IPS-11a (cell line): ENCODE results near the gene TMEM116.
"Not testable (repeated sequence)": the region's sequence is repeated elsewhere in the genome, so short reads cannot be mapped to it uniquely, and the experiment has no call there.

ENCODE experiments used
- H3K4me3 ChIP-seq: one replicate; pipeline ENCODE4 v1.5.1; 2013; ENCODE audit warnings: low read depth, low read length, control low read depth

Gene TMEM116

DNA sequence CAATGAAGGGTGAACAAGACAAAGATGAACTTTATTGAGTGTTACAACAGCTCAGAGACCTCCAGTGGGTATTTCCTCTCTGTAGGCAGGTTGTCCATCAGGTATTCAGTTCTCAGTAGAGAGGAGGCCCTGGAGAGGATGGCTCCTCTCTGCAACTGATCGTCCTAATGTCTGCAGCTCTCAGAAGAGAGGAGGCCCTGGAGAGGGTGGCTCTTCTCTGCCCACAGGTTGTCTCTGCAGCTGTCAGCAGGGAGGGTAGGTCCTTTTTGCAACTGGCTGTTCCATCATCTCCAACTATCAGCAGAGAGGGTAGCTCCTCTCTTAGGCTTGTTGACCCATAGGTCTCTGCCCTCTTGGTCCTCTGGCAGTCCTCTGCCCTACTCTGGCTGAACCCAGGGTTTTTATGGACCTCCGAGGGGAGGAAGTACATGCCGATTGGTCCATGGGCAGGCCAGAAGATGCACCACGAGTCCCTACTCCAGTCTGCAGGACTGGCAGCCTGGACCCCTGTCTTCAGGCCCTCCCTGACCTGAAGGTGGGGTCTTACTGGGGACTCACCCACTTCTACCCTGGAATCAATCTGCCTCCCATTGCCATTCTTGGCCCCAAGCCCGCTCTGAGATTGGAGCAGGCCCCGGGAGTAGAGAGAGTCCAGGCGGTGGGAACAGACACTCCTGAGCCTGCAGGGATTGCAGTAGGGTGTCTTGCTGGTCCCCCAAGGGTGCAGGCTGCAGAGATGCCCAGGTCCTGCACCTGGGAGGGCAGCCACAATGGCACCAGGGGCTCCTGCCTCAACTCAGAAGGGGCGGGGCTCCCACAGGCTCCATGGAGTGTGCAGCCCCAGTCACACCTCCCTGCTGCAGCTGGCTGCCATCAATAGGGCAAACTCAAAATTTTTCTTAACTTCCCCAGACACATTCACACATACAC, 2.3 kb downstream of the TMEM116 start:
- no peak overlapping the region for H3K4me3 ChIP-seq

DNA sequence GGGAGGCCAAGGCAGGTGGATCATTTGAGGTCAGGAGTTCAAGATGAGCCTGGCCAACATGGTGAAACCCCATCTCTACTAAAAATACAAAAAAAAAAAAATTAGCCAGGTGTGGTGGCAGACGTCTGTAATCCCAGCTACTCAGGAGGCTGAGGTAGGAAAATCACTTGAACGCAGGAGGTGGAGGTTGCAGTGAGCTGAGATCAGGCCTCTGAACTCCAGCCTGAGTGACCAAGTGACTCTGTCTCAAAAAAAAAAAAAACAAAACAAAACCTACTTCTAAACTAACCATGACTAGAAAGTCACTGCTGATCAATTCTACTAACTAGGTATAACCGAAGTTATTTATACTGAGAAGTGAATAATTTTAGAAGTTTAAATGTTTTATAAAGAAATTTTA, 3.4 kb downstream of the TMEM116 start:
- H3K4me3 ChIP-seq = not testable (repeated sequence)

DNA sequence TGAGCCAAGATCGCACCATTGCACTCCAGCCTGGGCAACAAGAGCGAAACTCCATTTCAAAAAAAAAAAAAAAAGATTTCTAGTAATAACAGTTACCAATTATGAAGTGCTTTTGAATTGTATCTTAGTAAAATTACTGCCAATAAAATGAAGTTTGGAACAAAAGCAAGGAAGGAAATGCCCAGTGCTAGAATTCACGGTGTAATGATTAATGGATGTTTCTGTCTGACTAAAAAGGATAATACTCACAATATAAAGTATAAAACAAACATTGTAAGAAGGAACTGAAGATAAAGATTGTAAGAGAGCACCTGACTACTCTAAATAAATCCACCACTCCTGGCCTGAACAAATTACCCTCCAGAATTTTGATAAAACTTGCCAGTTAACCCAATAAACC, 4.0 kb downstream of the TMEM116 start:
- no peak overlapping the region for H3K4me3 ChIP-seq

- no peak overlapping the region for H3K4me3 ChIP-seq
Observed at GRCh38 chr12:112007945-112008344, 5.0 kb downstream of the TMEM116 start.

DNA sequence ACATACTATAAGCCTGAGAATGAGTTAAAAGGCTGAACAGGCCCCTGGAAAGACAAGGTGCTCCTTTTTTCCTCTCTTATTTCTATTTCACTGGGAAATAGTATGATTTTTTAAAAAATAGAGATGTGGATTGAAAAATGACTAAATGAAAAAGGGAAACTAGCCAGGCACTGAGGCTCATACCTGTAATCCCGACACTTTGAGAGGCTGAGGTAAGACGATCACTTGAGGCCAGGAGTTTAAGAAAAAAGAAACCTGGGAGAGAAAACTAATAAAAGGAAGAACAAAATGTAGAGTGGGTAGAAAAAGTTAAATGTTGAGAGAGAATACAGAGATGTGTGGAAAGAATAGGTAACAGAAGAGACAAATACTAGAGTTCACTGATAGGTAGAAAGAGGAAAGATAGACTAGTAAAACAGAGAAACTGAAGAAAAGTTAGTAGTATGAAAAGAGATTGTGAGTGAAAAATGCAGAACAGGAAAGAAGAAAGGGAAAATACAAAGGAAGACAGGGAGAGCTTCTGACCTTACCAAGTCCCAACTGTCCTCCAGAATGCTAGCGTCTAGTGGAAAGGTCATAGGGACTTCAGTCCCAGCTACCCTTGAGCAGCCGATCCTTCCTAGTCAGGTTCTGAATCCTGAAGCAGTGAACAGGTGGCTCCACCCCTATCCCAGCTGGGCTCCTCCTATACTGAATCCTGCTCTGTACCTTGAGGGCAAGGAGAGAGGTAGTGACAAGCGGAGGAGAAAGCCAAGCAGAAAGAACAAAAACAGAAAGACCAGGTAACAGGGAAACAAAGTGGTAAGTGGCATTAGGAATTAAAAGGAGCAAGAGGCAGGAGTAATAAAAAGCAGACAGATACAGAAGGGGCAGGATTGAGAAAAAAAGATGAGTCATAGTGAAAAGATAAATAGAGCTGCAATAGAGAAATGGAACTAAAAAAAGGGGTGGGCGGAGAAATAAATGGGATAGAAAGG, 7.3 kb downstream of the TMEM116 start:
- no peak overlapping the region for H3K4me3 ChIP-seq

DNA sequence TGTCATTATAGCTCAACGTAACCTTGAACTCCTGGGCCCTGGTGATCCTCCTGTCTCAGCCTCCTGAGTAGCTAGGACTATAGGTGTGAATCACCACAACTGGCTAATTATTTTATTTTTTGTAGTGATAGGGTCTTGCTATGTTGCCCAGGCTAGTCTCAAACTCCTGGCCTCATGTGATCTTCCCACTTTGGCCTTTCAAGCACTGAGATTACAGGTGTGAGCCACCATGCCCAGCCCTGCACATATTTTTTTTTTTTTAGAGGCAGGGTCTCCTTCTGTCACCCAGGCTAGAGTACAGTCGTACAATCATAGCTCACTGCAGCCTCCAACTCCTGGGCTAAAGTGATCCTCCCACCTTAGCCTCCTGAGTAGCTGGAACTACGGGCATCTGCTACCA, 8.9 kb downstream of the TMEM116 start:
- H3K4me3 ChIP-seq = no peak overlapping the region

GRCh38 chr12:112001576-112001975, 11.4 kb downstream of the TMEM116 start:
- no peak overlapping the region for H3K4me3 ChIP-seq

DNA sequence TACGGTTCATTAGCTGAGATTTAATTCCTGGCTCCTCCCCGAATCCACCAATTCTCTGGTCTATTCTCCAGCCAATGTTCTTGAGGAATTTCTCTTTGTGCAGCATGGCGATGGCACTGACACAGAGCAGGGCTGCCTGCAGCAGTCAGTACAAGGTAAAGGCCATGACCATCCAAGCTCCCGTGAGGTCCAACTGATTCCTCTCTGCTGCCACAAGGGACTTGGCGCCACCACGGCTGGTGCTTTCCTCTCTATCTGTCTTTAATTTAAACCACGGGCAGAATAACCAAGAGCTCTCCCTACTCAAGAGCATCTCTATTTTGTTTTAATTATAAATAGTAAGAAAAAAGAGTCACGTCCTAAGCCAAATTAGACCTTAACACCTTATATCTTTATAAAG, 12.1 kb downstream of the TMEM116 start:
- H3K4me3 ChIP-seq = no peak overlapping the region

DNA sequence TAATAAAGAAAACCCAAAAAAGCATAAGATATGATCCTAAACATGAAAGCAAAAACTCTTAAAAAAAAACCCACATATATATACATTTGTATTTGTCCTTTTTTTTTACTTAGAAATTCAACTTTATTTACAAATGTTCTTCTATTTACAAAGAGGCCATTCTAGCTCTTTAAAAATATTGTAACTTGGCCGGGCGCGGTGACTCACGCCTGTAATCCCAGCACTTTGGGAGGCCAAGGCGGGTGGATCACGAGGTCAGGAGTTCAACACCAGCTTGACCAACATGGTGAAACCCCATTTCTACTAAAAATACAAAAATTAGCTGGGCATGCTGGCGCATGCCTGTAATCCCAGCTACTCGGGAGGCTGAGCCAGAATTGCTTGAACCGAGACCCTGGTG, 13.8 kb downstream of the TMEM116 start:
- H3K4me3 ChIP-seq = not testable (repeated sequence)

DNA sequence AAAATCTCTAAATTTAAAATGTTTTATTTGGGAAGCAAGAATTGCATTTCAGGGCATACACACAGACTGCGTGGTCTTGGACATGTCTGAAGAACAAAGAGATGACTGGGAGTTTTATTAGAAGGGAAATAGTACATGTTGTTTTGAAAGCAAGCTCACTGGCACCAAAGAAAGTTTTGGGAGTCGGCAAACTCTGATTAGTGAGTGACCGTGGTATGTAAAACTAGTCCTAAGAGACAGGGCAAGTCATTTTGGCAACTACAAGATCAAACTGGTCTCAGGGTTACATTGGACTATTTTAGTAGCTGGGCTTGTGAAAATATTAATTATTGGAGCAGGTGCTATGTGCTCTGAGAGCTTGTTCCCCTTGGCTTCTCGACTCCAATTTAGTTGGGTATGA, 14.9 kb downstream of the TMEM116 start:
- H3K4me3 ChIP-seq = no peak overlapping the region

GRCh38 chr12:111997300-111997699, 15.7 kb downstream of the TMEM116 start:
- no peak overlapping the region for H3K4me3 ChIP-seq

GRCh38 chr12:111995782-111996480, 17.0 kb downstream of the TMEM116 start:
- no peak overlapping the region for H3K4me3 ChIP-seq

- not testable (repeated sequence) for H3K4me3 ChIP-seq
Observed at GRCh38 chr12:111994211-111995111, 18.5 kb downstream of the TMEM116 start.

DNA sequence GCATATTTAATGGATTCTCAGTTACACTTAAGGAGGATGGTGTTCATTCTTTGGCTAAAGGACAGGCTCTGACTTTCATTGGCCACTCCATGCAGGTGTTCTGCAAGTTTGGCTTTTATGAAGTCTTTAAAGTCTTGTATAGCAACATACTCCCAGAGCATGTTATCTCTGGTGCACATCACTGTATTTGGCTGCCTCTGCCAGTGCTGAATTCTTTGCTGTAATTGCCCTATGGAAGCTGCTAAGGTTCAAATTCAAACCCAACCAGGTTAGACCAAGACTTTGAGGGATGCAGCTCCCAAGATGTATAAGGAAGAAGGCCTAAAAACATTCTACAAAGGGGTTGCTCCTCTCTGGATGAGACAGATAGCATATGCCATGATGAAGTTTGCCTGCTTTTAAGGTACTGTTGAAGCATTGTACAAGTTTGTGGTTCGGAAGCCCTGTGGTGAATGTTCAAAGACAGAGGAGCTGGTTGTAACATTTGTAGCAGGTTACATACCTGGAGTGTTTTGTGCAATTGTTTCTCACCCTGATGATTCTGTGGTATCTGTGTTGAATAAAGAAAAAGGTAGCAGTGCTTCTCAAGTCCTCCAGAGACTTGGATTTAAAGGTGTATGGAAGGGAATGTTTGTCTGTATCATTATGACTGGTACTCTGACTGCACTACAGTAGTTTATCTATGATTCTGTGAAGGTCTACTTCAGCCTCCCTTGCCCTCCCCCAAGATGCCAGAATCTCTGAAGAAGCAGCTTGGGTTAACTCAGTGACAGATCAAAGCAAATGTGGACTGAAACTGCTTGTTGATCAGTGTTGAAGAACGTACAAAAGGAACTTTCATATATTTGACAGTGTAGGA, 19.4 kb downstream of the TMEM116 start:
- H3K4me3 ChIP-seq = no peak overlapping the region

GRCh38 chr12:111992464-111992863, 20.5 kb downstream of the TMEM116 start:
- no peak overlapping the region for H3K4me3 ChIP-seq

DNA sequence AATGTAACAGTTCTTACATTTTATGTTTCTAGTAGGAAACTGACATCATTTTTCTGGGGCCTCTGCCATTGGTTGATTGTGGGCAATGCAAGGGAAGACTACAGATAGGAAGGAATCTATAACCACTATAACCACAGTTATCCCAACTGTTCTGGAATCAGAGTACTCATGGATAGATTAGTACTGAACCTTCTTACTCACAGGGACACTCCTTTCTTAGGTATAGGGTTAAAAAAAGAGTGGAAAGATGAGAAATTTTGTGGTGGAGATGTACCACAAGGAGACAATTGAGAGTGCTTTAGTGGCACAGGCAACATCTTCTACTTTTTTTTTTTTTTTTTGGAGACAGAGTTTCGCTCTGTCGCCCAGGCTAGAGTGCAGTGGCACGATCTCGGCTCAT, 21.0 kb downstream of the TMEM116 start:
- no peak overlapping the region for H3K4me3 ChIP-seq

DNA sequence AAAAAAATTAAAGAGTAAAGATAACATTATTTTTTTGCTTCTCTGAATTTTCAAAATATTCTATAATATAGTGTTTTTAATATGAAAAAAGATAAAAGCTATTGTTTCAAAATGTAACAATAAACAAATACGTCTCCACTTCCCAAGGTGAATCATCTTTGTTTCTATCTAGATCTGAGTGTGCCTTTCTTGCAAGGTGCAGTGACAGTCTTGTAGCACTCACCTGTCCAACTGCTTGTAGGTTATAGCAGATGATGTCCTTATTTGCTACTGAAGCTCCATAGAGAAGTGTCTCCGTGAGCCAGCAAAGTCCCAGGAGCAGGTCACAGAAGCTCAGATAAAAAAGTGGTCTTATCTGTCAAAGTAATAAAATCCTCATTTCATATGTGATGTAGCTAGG, 21.4 kb downstream of the TMEM116 start:
- no peak overlapping the region for H3K4me3 ChIP-seq

DNA sequence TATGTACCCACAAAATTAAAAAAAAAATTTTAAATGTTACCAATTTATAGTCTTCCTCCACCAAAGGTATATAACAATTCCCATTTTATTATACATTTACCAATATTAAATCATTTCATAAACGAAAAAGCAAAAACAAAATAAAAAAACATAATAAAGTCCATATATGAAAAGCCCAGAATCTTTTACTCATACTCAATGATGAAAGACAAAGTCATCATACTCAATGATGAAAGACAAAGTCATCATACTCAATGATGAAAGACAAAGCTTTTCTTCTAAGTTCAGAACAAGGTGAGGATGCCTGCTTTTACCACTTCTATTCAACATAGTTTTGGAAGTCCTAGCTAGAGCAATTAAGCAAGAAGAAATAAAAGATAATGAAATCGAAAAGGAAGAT, 28.1 kb downstream of the TMEM116 start:
- H3K4me3 ChIP-seq = no peak overlapping the region

GRCh38 chr12:111981987-111982386, 31.0 kb downstream of the TMEM116 start:
- H3K4me3 ChIP-seq = no peak overlapping the region
